Heart left ventricle (tissue), 13 donors: Measurements from ENCODE around the gene TPRN.

Experiments
- CTCF ChIP-seq, 12 donors: fragments of 200-600 bp; sonication (generic) in 4 of 12; IDR thresholded peaks; one replicate each; pipeline versions ENCODE4 v1.5.0 to v1.8.0; 2018 to 2022; ENCODE audit warnings: antibody characterized with exemption in 12 of 12, mild to moderate bottlenecking in 5 of 12
- POLR2A ChIP-seq, 2 donors: fragments of 450-650 bp; IDR thresholded peaks; one replicate each; pipeline ENCODE4 v1.6.1; 2017; ENCODE audit warnings: antibody characterized with exemption in 2 of 2, mild to moderate bottlenecking in 2 of 2, moderate library complexity in 2 of 2
- donor health status: ischemic (EF 13 %, LVEDD 7.1; RV severe dilation, severe dysfunction).
- donor health status: DM: no; HTN: yes; CAD: no.
- donor health status: DM: no; HTN: no; CAD: no.
- donor health status: ischemic (EF 25% LVEDD 6.9; RV normal size, moderate dysfunction).
- donor health status: ischemic (EF 25% LVEDD 5.7; RV mildly dilated, moderate dysfunction).
- donor health status: ischemic (EF 35%, LVEDD 5.7; RV mildly dilated, moderate dysfunction).
- donor health status: nonischemic (EF 11% LVEDD 7.7; RV severe dilation, severe dysfunction).
- donor health status: DM: yes; HTN: yes; CAD: no.
- donor health status: PGD.
- donor health status: ischemic (EF 29% LVEDD 5.4; RV normal size, mild dysfunction).
- donor health status: nonischemic (EF 23%, LVEDD 6.1; RV moderate dilation, normal function).

- TF ChIP-seq CTCF (IDR thresholded peaks at IDR 0.05) (no peak), POLR2A (IDR thresholded peaks at IDR 0.05) (no peak)
Measured at GRCh38 chr9:137242269-137243203, 42.0 kb upstream of the TPRN start.
